Measurements from ENCODE around the gene CTNNA1.
"Not testable (repeated sequence)": the region's sequence is repeated elsewhere in the genome, so short reads cannot be mapped to it uniquely, and the experiment has no call there.

CTNNA1 gene

GRCh38 chr5:138714694-138715093 is 38.5 kb upstream of the CTNNA1 start:
- H3K9ac ChIP-seq (ENCODE audit: low read length): no peak overlapping the region
- no peak overlapping the region for H3K4me3 ChIP-seq (ENCODE audit: low read length)
- H3K27ac ChIP-seq (ENCODE audit: low read depth, low read length): no peak overlapping the region
- no peaks in the 10 kb centered on the region for H3K4me1 ChIP-seq (ENCODE audit: control insufficient read depth, insufficient read depth, low read length)
- H3K36me3 ChIP-seq (ENCODE audit: control insufficient read depth, insufficient read depth, low read length): no peaks in the 10 kb centered on the region
- H3K27me3 ChIP-seq (ENCODE audit: control insufficient read depth, insufficient read depth, low read length): no peaks in the 10 kb centered on the region

GRCh38 chr5:138715931-138716432 is 37.2 kb upstream of the CTNNA1 start:
- not testable (repeated sequence) for H3K4me1 ChIP-seq (ENCODE audit: control insufficient read depth, insufficient read depth, low read length); H3K36me3 ChIP-seq (ENCODE audit: control insufficient read depth, insufficient read depth, low read length); H3K27ac ChIP-seq (ENCODE audit: low read depth, low read length); H3K27me3 ChIP-seq (ENCODE audit: control insufficient read depth, insufficient read depth, low read length); H3K9ac ChIP-seq (ENCODE audit: low read length); H3K4me3 ChIP-seq (ENCODE audit: low read length)

- no peak overlapping the region for H3K9ac ChIP-seq (ENCODE audit: low read length)
- no peaks in the 10 kb centered on the region for H3K4me1 ChIP-seq (ENCODE audit: control insufficient read depth, insufficient read depth, low read length)
- no peaks in the 10 kb centered on the region for H3K36me3 ChIP-seq (ENCODE audit: control insufficient read depth, insufficient read depth, low read length)
- H3K27ac ChIP-seq (ENCODE audit: low read depth, low read length): no peak overlapping the region
- no peaks in the 10 kb centered on the region for H3K27me3 ChIP-seq (ENCODE audit: control insufficient read depth, insufficient read depth, low read length)
- no peak overlapping the region for H3K4me3 ChIP-seq (ENCODE audit: low read length)
Measured at GRCh38 chr5:138716456-138716924, 36.7 kb upstream of the CTNNA1 start.

DNA sequence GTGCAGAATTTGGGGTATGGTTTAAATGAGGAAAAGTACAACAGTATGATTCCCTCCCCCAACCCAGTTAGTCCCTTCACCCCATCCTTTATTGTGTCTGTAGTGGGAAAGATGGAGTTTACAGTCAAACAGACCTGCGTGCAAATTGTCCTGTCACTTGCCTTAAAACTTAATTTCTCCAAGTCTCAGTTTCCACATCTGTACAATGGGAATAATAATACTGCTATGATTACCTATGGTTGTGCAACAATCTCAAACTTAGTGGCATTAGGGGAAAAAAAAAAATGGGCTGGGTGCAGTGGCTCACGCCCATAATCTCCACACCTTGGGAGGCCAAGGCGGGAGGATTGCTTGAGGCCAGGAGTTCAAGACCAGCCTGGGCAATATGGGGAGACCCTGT is 35.8 kb upstream of the CTNNA1 start:
- no peak overlapping the region for H3K4me3 ChIP-seq (ENCODE audit: low read length)
- H3K9ac ChIP-seq (ENCODE audit: low read length): no peak overlapping the region
- H3K4me1 ChIP-seq (ENCODE audit: control insufficient read depth, insufficient read depth, low read length): no peaks in the 10 kb centered on the region
- no peaks in the 10 kb centered on the region for H3K27me3 ChIP-seq (ENCODE audit: control insufficient read depth, insufficient read depth, low read length)
- no peaks in the 10 kb centered on the region for H3K36me3 ChIP-seq (ENCODE audit: control insufficient read depth, insufficient read depth, low read length)
- no peak overlapping the region for H3K27ac ChIP-seq (ENCODE audit: low read depth, low read length)

GRCh38 chr5:138719811-138720210 is 33.4 kb upstream of the CTNNA1 start:
- peaks cover 3% of the 10 kb centered on the region for H3K4me1 ChIP-seq (ENCODE audit: control insufficient read depth, insufficient read depth, low read length)
- H3K27ac ChIP-seq (ENCODE audit: low read depth, low read length): no peak overlapping the region
- H3K9ac ChIP-seq (ENCODE audit: low read length): no peak overlapping the region
- H3K27me3 ChIP-seq (ENCODE audit: control insufficient read depth, insufficient read depth, low read length): no peaks in the 10 kb centered on the region
- H3K4me3 ChIP-seq (ENCODE audit: low read length): no peak overlapping the region
- no peaks in the 10 kb centered on the region for H3K36me3 ChIP-seq (ENCODE audit: control insufficient read depth, insufficient read depth, low read length)

DNA sequence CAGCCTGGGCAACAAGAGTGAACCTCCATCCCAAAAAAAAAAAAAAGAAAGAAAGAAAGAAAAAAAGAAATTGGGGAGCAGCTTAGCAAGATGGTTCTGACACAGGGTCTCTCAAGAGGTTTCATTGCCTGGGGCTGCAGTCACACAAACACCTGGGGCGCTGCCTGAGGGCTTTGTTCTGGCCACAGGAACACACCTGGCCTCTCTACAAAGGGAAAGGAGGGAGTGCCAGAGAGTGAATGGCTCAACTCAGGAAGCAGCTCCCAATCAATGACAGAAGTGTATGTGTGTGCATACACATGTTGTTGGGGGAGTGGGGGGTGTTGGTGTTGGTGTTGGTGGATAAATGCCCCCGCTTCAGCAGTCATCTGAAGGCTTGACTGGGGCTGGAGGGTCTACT is 32.4 kb upstream of the CTNNA1 start:
- Histone ChIP-seq H3K4me3 (ENCODE audit: low read length) (no peak overlapping the region), H3K9ac (ENCODE audit: low read length) (no peak overlapping the region), H3K36me3 (ENCODE audit: control insufficient read depth, insufficient read depth, low read length) (no peaks in the 10 kb centered on the region), H3K27ac (ENCODE audit: low read depth, low read length) (no peak overlapping the region), H3K4me1 (ENCODE audit: control insufficient read depth, insufficient read depth, low read length) (peaks cover 14% of the 10 kb centered on the region), H3K27me3 (ENCODE audit: control insufficient read depth, insufficient read depth, low read length) (no peaks in the 10 kb centered on the region)

- Histone ChIP-seq H3K4me1 (ENCODE audit: control insufficient read depth, insufficient read depth, low read length) (peaks cover 15% of the 10 kb centered on the region), H3K4me3 (ENCODE audit: low read length) (no peak overlapping the region), H3K9ac (ENCODE audit: low read length) (no peak overlapping the region), H3K27ac (ENCODE audit: low read depth, low read length) (no peak overlapping the region), H3K27me3 (ENCODE audit: control insufficient read depth, insufficient read depth, low read length) (no peaks in the 10 kb centered on the region), H3K36me3 (ENCODE audit: control insufficient read depth, insufficient read depth, low read length) (no peaks in the 10 kb centered on the region)
Measured at GRCh38 chr5:138721979-138722378, 31.2 kb upstream of the CTNNA1 start.

DNA sequence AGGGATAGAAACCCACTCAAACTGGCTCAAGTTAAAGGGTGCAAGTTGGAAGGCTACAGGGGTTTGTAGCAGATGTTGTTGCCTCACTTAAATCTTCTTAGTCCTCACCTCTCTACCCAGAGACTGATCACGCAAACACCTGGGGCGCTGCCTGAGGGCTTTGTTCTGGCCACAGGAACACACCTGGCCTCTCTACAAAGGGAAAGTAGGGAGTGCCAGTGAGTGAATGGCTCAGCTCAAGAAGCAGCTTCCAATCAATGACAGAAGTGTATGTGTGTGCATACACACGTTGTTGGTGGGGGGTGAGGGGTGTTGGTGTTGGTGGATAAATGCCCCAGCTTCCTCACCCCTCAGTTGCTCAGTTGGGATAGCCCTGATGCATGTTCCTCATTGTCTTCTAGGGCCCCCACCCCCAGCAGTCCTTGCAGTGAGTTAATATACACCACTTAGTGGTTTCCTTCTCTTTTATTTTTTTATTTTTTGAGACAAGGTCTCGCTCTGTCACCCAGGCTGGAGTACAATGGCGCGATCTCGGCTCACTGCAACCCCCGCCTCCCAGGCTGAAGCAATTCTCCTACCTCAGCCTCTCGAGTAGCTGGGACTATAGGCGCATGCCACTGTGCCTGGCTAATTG is 30.6 kb upstream of the CTNNA1 start:
- Histone ChIP-seq H3K27me3 (ENCODE audit: control insufficient read depth, insufficient read depth, low read length) (no peaks in the 10 kb centered on the region), H3K27ac (ENCODE audit: low read depth, low read length) (no peak overlapping the region), H3K9ac (ENCODE audit: low read length) (no peak overlapping the region), H3K36me3 (ENCODE audit: control insufficient read depth, insufficient read depth, low read length) (no peaks in the 10 kb centered on the region), H3K4me1 (ENCODE audit: control insufficient read depth, insufficient read depth, low read length) (peaks cover 15% of the 10 kb centered on the region), H3K4me3 (ENCODE audit: low read length) (no peak overlapping the region)

DNA sequence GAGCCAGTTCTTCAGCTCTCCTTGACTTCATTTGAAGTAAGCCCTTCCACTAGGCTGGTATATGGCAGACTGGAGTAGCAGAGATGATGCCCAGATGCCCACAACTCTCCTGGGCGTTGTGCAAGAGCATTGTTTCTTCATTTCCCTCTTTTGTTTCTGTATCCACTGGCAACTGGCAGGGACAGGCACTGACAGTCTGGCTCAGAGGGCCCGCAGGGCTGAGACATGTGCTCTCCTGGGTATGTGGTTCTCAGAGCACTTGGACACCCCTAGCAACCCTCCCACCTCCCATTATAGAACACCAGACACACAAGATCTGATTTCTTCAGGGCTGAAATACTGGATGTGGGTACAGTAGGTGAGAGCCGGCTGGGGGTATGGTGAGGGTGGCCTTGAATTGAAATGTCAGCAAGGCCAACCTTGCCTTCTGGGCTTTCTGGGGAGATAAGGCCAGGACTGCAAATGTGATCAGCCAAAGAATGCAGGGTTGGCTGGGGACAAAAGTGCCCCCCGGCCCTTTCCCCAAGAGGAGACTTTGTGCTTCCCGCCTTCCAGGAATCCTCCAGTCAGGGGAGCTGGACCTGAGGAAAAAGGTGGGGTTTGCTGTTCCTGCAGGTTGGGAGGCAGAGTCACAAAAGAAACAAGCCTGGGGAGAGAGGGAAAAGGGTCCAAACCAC is 28.6 kb upstream of the CTNNA1 start:
- H3K27ac ChIP-seq (ENCODE audit: low read depth, low read length): peak overlapping the region; percentile 89
- H3K36me3 ChIP-seq (ENCODE audit: control insufficient read depth, insufficient read depth, low read length): no peaks in the 10 kb centered on the region
- no peak overlapping the region for H3K4me3 ChIP-seq (ENCODE audit: low read length)
- H3K9ac ChIP-seq (ENCODE audit: low read length): no peak overlapping the region
- peaks cover 15% of the 10 kb centered on the region for H3K4me1 ChIP-seq (ENCODE audit: control insufficient read depth, insufficient read depth, low read length)
- H3K27me3 ChIP-seq (ENCODE audit: control insufficient read depth, insufficient read depth, low read length): no peaks in the 10 kb centered on the region

- Histone ChIP-seq H3K27me3 (ENCODE audit: control insufficient read depth, insufficient read depth, low read length) (no peaks in the 10 kb centered on the region), H3K4me3 (ENCODE audit: low read length) (peak overlapping the region; percentile 34), H3K36me3 (ENCODE audit: control insufficient read depth, insufficient read depth, low read length) (no peaks in the 10 kb centered on the region), H3K9ac (ENCODE audit: low read length) (no peak overlapping the region), H3K4me1 (ENCODE audit: control insufficient read depth, insufficient read depth, low read length) (peaks cover 15% of the 10 kb centered on the region), H3K27ac (ENCODE audit: low read depth, low read length) (peak overlapping the region; percentile 89)
Measured at GRCh38 chr5:138725153-138725817, 27.9 kb upstream of the CTNNA1 start.

GRCh38 chr5:138725818-138726416 is 27.3 kb upstream of the CTNNA1 start:
- Histone ChIP-seq H3K4me3 (ENCODE audit: low read length) (peak overlapping the region; percentile 34), H3K27ac (ENCODE audit: low read depth, low read length) (peak overlapping the region; percentile 89), H3K4me1 (ENCODE audit: control insufficient read depth, insufficient read depth, low read length) (peaks cover 15% of the 10 kb centered on the region), H3K36me3 (ENCODE audit: control insufficient read depth, insufficient read depth, low read length) (no peaks in the 10 kb centered on the region), H3K27me3 (ENCODE audit: control insufficient read depth, insufficient read depth, low read length) (no peaks in the 10 kb centered on the region), H3K9ac (ENCODE audit: low read length) (no peak overlapping the region)

DNA sequence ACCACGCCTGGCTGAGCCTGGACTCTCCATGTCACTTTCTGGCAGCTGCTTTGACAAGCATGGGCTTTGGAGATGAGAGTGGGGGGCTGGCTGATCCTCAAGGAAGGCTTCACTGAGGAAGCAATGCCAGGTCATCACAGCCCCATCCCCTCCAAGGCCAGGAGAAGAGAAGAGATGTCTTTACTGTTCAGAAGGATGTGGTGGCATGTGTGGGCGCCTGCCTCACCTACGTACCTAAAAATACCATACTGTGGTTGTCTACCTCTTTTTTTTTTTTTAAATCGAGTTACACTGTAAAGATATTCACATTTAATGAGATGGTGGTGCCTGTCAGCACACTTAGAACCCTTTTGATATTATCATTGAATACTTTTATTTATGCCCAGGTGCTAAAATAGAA is 26.4 kb upstream of the CTNNA1 start:
- H3K9ac ChIP-seq (ENCODE audit: low read length): no peak overlapping the region
- no peaks in the 10 kb centered on the region for H3K27me3 ChIP-seq (ENCODE audit: control insufficient read depth, insufficient read depth, low read length)
- H3K27ac ChIP-seq (ENCODE audit: low read depth, low read length): no peak overlapping the region
- H3K4me3 ChIP-seq (ENCODE audit: low read length): no peak overlapping the region
- no peaks in the 10 kb centered on the region for H3K36me3 ChIP-seq (ENCODE audit: control insufficient read depth, insufficient read depth, low read length)
- H3K4me1 ChIP-seq (ENCODE audit: control insufficient read depth, insufficient read depth, low read length): peaks cover 15% of the 10 kb centered on the region

Measured in rectal smooth muscle tissue (tissue), 1 donor.